GM20000 (cell line): ENCODE measurements around the gene EPB41.

Source experiments
- DNase-seq: peaks from one replicate; pipeline ENCODE4 v3.0.0; 2012; ENCODE audit warnings: low spot score
- CTCF ChIP-seq: IDR thresholded peaks from 2 replicates; pipeline ENCODE4 v1.5.1; 2012; ENCODE audit warnings: mild to moderate bottlenecking, control low read depth; ENCODE audit errors: extremely low read depth, missing control alignments

EPB41 gene

GRCh38 chr1:28877132-28877781 is 37.1 kb upstream of the EPB41 start:
- peak; percentile 89 for TF ChIP-seq CTCF
- peak; percentile 78 for DNase-seq

DNA sequence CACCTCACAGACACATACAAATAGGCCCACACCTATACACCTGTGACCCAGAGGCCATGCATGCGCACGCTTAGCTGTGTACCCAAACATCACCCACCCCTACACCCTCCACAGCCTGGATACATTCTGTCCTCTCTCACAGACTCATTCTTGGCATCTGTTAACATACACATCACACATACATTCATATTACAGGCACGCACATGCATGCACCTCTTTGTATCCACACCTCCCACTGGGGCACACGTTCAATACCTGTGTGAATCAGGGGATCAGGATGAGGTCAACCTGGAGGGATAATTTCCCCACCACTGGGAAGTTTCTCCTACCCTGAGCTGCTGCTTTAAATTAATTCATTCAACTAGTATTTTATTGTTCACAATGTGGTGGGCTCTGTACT is 35.6 kb upstream of the EPB41 start:
- no peak for TF ChIP-seq CTCF
- DNase-seq, result no peak

DNA sequence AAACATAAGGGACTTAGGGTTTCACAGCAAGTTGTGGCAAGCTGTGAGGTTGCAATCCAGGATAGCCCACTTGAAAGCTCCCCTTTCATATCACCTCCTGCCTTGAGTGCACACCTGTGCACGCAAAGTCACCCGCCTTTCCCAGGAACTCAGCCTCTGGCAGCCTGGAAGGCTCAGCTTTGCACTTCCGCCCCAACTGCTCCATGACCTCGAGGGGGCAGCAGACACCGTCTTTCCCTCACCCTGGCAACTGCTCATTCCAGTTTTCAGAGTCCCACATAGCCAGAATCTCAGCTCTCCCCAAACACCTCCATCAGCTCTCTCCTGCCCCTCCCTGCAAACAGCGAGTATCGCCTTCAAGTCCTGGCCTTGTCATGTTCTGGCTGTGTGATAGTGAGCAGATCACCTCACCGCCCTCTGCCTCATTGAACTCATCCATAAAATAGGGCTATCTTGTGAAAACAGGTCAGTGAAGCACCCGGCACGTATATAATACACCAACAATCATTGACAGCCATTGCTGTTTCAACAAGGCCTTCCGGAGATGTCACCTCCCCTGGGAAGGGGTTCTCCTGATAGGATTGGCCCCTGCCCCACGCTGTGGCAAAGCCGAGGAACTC is 32.2 kb upstream of the EPB41 start:
- peak; percentile 88 for TF ChIP-seq CTCF
- DNase-seq, result peak; percentile 77

GRCh38 chr1:28883242-28883616 is 31.1 kb upstream of the EPB41 start:
- DNase-seq, result no peak
- no peak for TF ChIP-seq CTCF

DNA sequence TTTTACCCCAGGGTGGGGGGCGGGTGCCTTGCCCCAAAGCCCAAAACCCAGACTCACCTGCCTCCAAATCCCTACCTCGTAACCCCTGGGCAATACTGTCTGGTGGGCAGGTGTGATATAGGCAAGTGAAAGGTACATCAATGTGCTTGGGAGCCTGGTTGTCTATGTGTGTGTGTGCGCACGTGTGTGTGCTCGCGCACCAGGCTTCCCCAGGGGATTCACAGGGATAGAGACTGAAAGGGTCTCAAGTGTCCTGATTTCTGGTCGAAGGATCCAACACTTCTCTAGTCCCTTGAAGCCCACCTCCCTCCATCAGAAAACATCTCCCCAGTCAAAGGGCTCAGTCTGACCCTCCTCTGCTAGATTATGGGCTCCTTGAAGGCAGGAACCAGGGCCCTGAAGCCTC is 28.9 kb upstream of the EPB41 start:
- no peak for DNase-seq
- TF ChIP-seq CTCF, result no peak

DNA sequence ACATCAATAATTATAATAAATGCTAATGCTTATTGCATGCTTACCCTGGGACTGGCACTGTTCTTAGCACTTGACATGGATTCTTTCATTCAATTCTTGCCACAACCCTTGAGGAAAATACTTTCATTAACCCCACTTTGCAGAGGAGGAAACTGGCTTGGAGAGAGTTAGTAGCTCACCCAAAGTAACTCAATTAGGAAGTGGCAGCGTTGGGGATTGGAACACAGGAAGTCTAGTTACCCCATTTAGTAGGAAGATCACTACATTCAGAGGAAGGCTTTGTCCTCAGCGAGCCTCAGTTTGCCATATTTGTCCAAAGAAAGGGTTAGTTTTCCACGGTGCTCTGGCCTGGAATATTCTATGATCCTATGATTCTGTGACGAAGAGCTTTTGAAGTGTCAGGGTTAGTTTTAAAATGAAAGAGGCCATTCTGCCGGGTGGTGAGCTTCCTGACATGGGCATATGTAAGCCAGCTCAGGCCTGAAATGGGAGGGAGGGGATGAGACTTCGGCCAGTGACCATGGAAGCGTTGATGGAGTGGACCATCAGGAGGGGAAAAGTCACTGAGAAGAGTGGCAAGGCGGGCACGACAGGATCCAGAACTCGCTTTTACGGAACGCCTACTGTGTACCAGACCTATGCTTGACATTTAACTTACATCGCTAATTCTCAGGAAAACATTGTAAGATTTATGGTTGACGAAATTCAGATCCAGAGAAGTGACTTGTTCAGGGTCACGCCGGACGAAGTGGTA is 28.2 kb upstream of the EPB41 start:
- no peak for TF ChIP-seq CTCF
- no peak for DNase-seq

DNA sequence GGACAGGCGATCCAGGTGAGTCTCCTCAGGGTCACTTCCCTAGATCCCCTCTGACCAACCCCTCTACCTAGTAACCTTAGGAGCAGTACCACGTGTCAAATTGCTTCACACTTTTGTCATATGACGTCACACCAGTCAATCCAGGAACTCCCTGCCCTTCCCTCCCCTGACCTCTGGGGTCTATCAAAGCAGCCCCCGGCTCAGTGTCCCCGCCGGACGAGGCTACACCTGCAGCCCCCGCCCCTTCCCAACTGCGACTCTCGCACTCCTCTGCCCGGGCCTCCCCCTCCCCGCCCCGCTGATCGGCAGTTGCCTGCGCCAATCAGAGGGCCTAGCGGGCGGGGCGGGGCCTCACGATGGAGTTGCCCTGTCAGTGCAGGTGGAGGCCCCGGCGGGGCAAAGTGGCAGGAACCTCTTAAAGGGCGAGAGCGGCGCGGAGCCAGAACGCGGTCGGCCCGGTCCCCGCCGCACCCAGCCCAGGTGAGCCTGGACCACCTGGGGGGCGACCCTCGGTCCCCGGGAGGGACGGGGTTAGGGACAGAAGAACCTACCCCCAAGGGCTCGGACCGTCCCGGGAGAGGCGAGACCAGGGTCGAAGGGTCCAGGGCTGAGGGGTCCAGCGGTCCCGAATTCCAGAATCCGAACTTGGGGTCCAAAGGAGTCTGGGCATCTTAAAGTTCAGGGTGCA is 27.5 kb upstream of the EPB41 start:
- no peak for TF ChIP-seq CTCF
- peak; percentile 99 for DNase-seq
